ENCODE measurements around the gene FRAT1.

DNA sequence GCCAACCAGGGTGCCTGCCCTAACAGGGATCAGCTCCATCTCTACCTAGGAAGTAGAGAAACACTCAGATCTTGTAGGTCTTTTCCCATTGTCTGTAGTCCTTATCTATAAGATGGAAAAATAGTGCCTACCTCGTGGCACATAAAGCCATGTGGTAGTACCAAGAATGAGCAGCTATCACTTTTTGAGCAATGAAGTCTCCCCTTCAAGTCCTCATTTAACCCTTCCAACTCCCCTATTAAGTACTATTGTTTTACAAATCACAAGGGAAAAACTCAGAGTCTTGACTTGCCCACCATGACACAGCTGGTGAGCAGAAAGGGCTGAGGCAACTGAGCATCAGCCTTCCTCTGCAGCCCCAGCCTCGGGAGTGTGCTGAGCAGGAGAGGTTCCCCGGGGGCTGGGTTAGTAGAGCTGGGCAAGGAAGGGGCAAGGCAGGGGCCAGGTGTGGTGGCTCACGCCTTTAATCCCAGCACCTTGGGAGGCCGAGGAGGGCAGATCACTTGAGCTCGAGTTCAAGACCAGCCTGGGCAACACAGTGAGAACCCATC, 12.2 kb downstream of the FRAT1 start:
- TF ChIP-seq, protein P1, sequence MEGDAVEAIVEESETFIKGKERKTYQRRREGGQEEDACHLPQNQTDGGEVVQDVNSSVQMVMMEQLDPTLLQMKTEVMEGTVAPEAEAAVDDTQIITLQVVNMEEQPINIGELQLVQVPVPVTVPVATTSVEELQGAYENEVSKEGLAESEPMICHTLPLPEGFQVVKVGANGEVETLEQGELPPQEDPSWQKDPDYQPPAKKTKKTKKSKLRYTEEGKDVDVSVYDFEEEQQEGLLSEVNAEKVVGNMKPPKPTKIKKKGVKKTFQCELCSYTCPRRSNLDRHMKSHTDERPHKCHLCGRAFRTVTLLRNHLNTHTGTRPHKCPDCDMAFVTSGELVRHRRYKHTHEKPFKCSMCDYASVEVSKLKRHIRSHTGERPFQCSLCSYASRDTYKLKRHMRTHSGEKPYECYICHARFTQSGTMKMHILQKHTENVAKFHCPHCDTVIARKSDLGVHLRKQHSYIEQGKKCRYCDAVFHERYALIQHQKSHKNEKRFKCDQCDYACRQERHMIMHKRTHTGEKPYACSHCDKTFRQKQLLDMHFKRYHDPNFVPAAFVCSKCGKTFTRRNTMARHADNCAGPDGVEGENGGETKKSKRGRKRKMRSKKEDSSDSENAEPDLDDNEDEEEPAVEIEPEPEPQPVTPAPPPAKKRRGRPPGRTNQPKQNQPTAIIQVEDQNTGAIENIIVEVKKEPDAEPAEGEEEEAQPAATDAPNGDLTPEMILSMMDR (IDR thresholded peaks at IDR 0.05): no peak
- TF ChIP-seq POLR2AphosphoS5 (IDR thresholded peaks at IDR 0.05): no peak

Measured in transverse colon (tissue), 4 donors.